HepG2 (cell line): Measurements from ENCODE around the gene HYLS1. TPM values are rescaled to one million over a fixed set of nuclear protein-coding genes. Genes with fewer than 3 reads are reported as not detected.

Experiments
- ARHGAP35 ChIP-seq: sonication (generic); formaldehyde crosslinking; IDR thresholded peaks from 2 replicates; pipeline ENCODE4 v1.9.0; 2022; ENCODE audit warnings: mild to moderate bottlenecking, inconsistent platforms, moderate library complexity, missing genetic modification reagents, borderline replicate concordance
- ATF7-NPFF ChIP-seq: sonication (generic); formaldehyde crosslinking; IDR thresholded peaks from 2 replicates; pipeline ENCODE4 v1.8.1; 2023; ENCODE audit warnings: mild to moderate bottlenecking, low read depth, missing genetic modification reagents, moderate library complexity
- ESRRA ChIP-seq: sonication (generic); formaldehyde crosslinking; IDR thresholded peaks from 2 replicates; pipeline ENCODE4 v1.5.1; 2020; ENCODE audit warnings: mild to moderate bottlenecking, low read depth, missing genetic modification reagents
- GABPB1 ChIP-seq: IDR thresholded peaks from 2 replicates; pipeline ENCODE4 v1.6.1; 2016; ENCODE audit warnings: mild to moderate bottlenecking, missing genetic modification reagents, moderate library complexity, missing compliant biosample characterization
- HNRNPUL1 ChIP-seq: fragments of 200-400 bp; formaldehyde crosslinking; IDR thresholded peaks from 2 replicates; pipeline ENCODE4 v1.6.1; 2017; ENCODE audit warnings: low read depth, mild to moderate bottlenecking, low read length, moderate library complexity
- KDM5B ChIP-seq: sonication (generic); formaldehyde crosslinking; IDR thresholded peaks from 2 replicates; pipeline ENCODE4 v1.4.0; 2020; ENCODE audit warnings: missing genetic modification reagents, mild to moderate bottlenecking, borderline replicate concordance
- MAFG ChIP-seq: sonication (generic); formaldehyde crosslinking; IDR thresholded peaks from 2 replicates; pipeline ENCODE4 v1.5.1; 2020; ENCODE audit warnings: mild to moderate bottlenecking, missing genetic modification reagents
- MAZ ChIP-seq, 2 experiments: sonication (generic) in 1 of 2; formaldehyde crosslinking in 1 of 2; IDR thresholded peaks; 2 replicates each; pipeline versions ENCODE4 v1.5.0 to v1.6.1; 2012 to 2020; ENCODE audit warnings: low read depth in 2 of 2, mild to moderate bottlenecking in 2 of 2, borderline replicate concordance in 1 of 2, improper control_type of control experiment in 1 of 2, low read length in 1 of 2, missing genetic modification reagents in 1 of 2, moderate library complexity in 1 of 2
- NCOA1 ChIP-seq: sonication (generic); formaldehyde crosslinking; IDR thresholded peaks from 2 replicates; pipeline ENCODE4 v1.9.0; 2021; ENCODE audit warnings: missing genetic modification reagents
- REL ChIP-seq: sonication (generic); formaldehyde crosslinking; conservative IDR thresholded peaks from 2 replicates; pipeline ENCODE4 v1.8.0; 2022; ENCODE audit warnings: mild to moderate bottlenecking, missing genetic modification reagents, moderate library complexity
- REPIN1 ChIP-seq: sonication (generic); formaldehyde crosslinking; IDR thresholded peaks from 2 replicates; pipeline ENCODE4 v1.8.0; 2022; ENCODE audit warnings: missing genetic modification reagents, low read depth, mild to moderate bottlenecking, borderline replicate concordance
- SRY ChIP-seq: sonication (generic); formaldehyde crosslinking; IDR thresholded peaks from 2 replicates; pipeline ENCODE4 v1.8.0; 2022; ENCODE audit warnings: mild to moderate bottlenecking, missing genetic modification reagents
- THYN1 ChIP-seq: sonication (generic); formaldehyde crosslinking; IDR thresholded peaks from 2 replicates; pipeline ENCODE4 v1.8.1; 2023; ENCODE audit warnings: low read depth, mild to moderate bottlenecking, moderate library complexity, missing genetic modification reagents, borderline replicate concordance
- ZMAT3 ChIP-seq: sonication (generic); formaldehyde crosslinking; conservative IDR thresholded peaks from 2 replicates; pipeline ENCODE4 v1.7.0; 2021; ENCODE audit warnings: missing genetic modification reagents
- ZNF546 ChIP-seq: sonication (generic); formaldehyde crosslinking; conservative IDR thresholded peaks from 2 replicates; pipeline ENCODE4 v1.8.1; 2023; ENCODE audit warnings: mild to moderate bottlenecking, missing genetic modification reagents
- ZNF598 ChIP-seq: sonication (generic); formaldehyde crosslinking; IDR thresholded peaks from 2 replicates; pipeline ENCODE4 v1.5.1; 2020; ENCODE audit warnings: mild to moderate bottlenecking, missing genetic modification reagents, borderline replicate concordance
- ZSCAN21 ChIP-seq: sonication (generic); formaldehyde crosslinking; IDR thresholded peaks from 2 replicates; pipeline ENCODE4 v1.8.0; 2022; ENCODE audit warnings: mild to moderate bottlenecking, missing genetic modification reagents, moderate library complexity, borderline replicate concordance
- polyA plus RNA-seq, 8 experiments: library from polyadenylated mRNA; depleted of rRNA in 3 of 8; stranded (reverse) in 7 of 8; unstranded in 1 of 8; fragments of >200 nt; fragmentation: Illumina TruSeq in 4 of 8; extraction: Trizol in 4 of 8; gene quantifications; 2 replicates each; pipeline versions ENCODE4 v1.2.1 to v1.2.3, GENCODE V29; 2011 to 2016; ENCODE audit warnings: low read depth in 4 of 8, missing spikeins in 1 of 8, mixed read lengths in 1 of 8; ENCODE audit not compliant: insufficient read depth in 1 of 8
- total RNA-seq, 5 experiments: library from RNA; depleted of rRNA; stranded (reverse); fragments of >200 nt; fragmentation: Illumina TruSeq; extraction: Trizol; gene quantifications; 2 replicates each; pipeline ENCODE4 v1.2.3, GENCODE V29; 2016; ENCODE audit warnings: low read depth in 1 of 5
- TF ChIP-seq, protein P1 (sequence below): sonication (generic); formaldehyde crosslinking; IDR thresholded peaks from 2 replicates; pipeline ENCODE4 v1.5.0; 2020; ENCODE audit warnings: mild to moderate bottlenecking, missing genetic modification reagents, borderline replicate concordance
- TF ChIP-seq, protein P2 (sequence below): sonication (generic); formaldehyde crosslinking; IDR thresholded peaks from 2 replicates; pipeline ENCODE4 v1.4.0; 2020; ENCODE audit warnings: mild to moderate bottlenecking, missing genetic modification reagents

Gene HYLS1
- total and polyA plus RNA-seq, 2 of the 13 experiments (the other 11 are each of a cell fraction or from before 2014, with no cell fraction given): 1.3 to 3.8 TPM

DNA sequence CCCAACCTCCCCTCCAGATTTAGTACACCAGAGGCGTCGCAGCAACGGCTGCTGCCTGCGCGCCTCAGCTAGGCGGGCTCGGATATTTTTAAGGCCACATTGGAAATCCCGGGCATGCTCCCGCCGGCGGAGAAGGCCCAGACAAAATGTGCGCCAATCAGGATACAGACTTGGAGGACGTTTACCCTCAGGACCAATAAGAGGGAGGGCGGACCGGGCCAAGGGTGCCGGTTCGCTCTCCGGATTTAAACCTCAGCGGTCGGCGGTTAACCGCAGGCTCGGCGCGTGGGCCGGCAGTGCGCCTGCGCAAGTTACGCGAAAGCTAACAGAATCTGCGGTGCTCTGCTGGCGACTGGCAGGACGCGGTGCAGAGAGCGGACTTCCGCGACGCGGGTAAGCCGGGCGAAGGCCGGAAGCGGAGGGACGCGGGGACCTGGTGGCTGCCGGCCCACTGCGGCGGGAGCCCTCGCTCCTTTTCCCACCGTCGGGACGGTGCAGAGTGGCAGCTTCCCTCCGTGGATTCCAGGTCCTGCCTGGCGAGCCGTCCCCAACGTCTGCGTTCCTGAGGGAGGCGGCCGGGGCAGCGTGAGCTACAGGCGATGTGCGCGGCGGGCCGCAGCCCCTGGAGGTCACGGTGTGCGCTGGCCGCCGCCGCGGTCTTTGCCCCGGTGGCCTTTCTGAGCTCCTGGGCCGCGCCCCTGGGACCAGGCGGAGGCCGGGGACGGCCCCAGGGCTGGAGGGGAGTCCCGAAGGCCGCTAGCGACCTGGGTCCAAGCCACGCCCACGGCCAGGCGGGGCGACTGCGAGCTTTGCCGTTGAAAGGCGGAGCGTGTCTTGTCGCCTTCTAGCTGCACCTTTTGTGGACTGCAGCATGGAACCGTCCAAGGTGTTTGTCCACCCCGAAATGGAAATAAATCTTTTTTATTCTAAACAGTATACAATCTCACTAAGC lies at the start of gene HYLS1 (continued):
- TF ChIP-seq, protein P1, sequence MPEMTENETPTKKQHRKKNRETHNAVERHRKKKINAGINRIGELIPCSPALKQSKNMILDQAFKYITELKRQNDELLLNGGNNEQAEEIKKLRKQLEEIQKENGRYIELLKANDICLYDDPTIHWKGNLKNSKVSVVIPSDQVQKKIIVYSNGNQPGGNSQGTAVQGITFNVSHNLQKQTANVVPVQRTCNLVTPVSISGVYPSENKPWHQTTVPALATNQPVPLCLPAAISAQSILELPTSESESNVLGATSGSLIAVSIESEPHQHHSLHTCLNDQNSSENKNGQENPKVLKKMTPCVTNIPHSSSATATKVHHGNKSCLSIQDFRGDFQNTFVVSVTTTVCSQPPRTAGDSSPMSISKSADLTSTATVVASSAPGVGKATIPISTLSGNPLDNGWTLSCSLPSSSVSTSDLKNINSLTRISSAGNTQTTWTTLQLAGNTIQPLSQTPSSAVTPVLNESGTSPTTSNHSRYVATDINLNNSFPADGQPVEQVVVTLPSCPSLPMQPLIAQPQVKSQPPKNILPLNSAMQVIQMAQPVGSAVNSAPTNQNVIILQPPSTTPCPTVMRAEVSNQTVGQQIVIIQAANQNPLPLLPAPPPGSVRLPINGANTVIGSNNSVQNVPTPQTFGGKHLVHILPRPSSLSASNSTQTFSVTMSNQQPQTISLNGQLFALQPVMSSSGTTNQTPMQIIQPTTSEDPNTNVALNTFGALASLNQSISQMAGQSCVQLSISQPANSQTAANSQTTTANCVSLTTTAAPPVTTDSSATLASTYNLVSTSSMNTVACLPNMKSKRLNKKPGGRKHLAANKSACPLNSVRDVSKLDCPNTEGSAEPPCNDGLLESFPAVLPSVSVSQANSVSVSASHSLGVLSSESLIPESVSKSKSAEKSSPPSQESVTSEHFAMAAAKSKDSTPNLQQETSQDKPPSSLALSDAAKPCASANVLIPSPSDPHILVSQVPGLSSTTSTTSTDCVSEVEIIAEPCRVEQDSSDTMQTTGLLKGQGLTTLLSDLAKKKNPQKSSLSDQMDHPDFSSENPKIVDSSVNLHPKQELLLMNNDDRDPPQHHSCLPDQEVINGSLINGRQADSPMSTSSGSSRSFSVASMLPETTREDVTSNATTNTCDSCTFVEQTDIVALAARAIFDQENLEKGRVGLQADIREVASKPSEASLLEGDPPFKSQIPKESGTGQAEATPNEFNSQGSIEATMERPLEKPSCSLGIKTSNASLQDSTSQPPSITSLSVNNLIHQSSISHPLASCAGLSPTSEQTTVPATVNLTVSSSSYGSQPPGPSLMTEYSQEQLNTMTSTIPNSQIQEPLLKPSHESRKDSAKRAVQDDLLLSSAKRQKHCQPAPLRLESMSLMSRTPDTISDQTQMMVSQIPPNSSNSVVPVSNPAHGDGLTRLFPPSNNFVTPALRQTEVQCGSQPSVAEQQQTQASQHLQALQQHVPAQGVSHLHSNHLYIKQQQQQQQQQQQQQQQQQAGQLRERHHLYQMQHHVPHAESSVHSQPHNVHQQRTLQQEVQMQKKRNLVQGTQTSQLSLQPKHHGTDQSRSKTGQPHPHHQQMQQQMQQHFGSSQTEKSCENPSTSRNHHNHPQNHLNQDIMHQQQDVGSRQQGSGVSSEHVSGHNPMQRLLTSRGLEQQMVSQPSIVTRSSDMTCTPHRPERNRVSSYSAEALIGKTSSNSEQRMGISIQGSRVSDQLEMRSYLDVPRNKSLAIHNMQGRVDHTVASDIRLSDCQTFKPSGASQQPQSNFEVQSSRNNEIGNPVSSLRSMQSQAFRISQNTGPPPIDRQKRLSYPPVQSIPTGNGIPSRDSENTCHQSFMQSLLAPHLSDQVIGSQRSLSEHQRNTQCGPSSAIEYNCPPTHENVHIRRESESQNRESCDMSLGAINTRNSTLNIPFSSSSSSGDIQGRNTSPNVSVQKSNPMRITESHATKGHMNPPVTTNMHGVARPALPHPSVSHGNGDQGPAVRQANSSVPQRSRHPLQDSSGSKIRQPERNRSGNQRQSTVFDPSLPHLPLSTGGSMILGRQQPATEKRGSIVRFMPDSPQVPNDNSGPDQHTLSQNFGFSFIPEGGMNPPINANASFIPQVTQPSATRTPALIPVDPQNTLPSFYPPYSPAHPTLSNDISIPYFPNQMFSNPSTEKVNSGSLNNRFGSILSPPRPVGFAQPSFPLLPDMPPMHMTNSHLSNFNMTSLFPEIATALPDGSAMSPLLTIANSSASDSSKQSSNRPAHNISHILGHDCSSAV (CRISPR knock-in tag): 0 out of 2 replicates have a peak, but pooled peaks have one; percentile 45
- TF ChIP-seq MAZ (IDR thresholded peaks at IDR 0.05; ENCODE audit: borderline replicate concordance, low read depth, low read length) (no peak), MAZ (CRISPR knock-in tag; IDR thresholded peaks at IDR 0.05; ENCODE audit: low read depth) (no peak), ZMAT3 (CRISPR knock-in tag) (0 out of 2 replicates have a peak, but pooled peaks have one; percentile 28), SRY (CRISPR knock-in tag) (peak; percentile 72; the same call in 1 of the 2 replicates), REPIN1 (CRISPR knock-in tag) (peak; percentile 39; the same call in 1 of the 2 replicates), ZNF598 (CRISPR knock-in tag) (peak; percentile 93; the same call in 1 of the 2 replicates), ZSCAN21 (CRISPR knock-in tag) (0 out of 2 replicates have a peak, but pooled peaks have one; percentile 37), ATF7-NPFF (peak; percentile 83; the same call in 1 of the 2 replicates), NCOA1 (CRISPR knock-in tag) (0 out of 2 replicates have a peak, but pooled peaks have one; percentile 42), MAFG (CRISPR knock-in tag) (no peak), HNRNPUL1 (0 out of 2 replicates have a peak, but pooled peaks have one; percentile 38), ESRRA (CRISPR knock-in tag) (0 out of 2 replicates have a peak, but pooled peaks have one; percentile 59), ARHGAP35 (no peak), THYN1 (CRISPR knock-in tag) (no peak), REL (CRISPR knock-in tag) (0 out of 2 replicates have a peak, but pooled peaks have one; percentile 54), ZNF546 (0 out of 2 replicates have a peak, but pooled peaks have one; percentile 77), KDM5B (CRISPR knock-in tag) (peak; percentile 85), GABPB1 (CRISPR knock-in tag) (peak; percentile 85)
- TF ChIP-seq, protein P2, sequence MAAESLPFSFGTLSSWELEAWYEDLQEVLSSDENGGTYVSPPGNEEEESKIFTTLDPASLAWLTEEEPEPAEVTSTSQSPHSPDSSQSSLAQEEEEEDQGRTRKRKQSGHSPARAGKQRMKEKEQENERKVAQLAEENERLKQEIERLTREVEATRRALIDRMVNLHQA (CRISPR knock-in tag): no peak
